ENCODE data around the gene PTPRM. TPM values are rescaled to one million over a fixed set of nuclear protein-coding genes. Genes with fewer than 3 reads are reported as not detected.

The PTPRM gene
- total RNA-seq, 1 experiment from 2014 or later, result 1.6 TPM

GRCh38 chr18:7579918-7580542 is 12.9 kb downstream of the PTPRM start:
- POLR2A ChIA-PET, result no interaction called here
- no peaks in the 10 kb centered on the region for H3K4me1 ChIP-seq (ENCODE audit: control insufficient read depth, insufficient read depth, low read length)
- intact Hi-C loops (cut with micrococcal nuclease; ENCODE audit: unreplicated experiment), result no loop called here

GRCh38 chr18:7584646-7585275 is 17.6 kb downstream of the PTPRM start:
- H3K36me3 ChIP-seq (ENCODE audit: control insufficient read depth, insufficient read depth, low read length), result no peaks in the 10 kb centered on the region
- H3K4me1 ChIP-seq (ENCODE audit: control insufficient read depth, insufficient read depth, low read length), result no peaks in the 10 kb centered on the region
- no peak for TF ChIP-seq POLR2AphosphoS5 (IDR thresholded peaks at IDR 0.05; ENCODE audit: low read depth, low read length)
- TF ChIP-seq REST (IDR thresholded peaks at IDR 0.05; ENCODE audit: insufficient read depth in 1 of 2, low read depth in 2 of 2, low read length in 1 of 2), result no peak
- TF ChIP-seq SIN3A (IDR thresholded peaks at IDR 0.05; ENCODE audit: borderline replicate concordance, insufficient read depth, low read depth, low read length), result no peak
- no peak for TF ChIP-seq TCF7L2 (IDR thresholded peaks at IDR 0.05; ENCODE audit: low read depth, low read length)
- TF ChIP-seq CTCF (IDR thresholded peaks at IDR 0.05), result no peak
- no peak overlapping the region for H3K27ac ChIP-seq (ENCODE audit: low read length)
- no peak overlapping the region for H3K4me3 ChIP-seq (ENCODE audit: low read depth in 2 of 2, low read length in 2 of 2)
- no peaks in the 10 kb centered on the region for H3K27me3 ChIP-seq (ENCODE audit: control insufficient read depth, insufficient read depth, low read length)
- BruUV-seq (replicated peaks), result no TSS peak
- H3K9me3 ChIP-seq (ENCODE audit: control insufficient read depth, insufficient read depth, low read depth, low read length), result no peaks in the 10 kb centered on the region
- in situ Hi-C loops (cut with HindIII; ENCODE audit: low pct_unique_long_range_greater_than_20kb, low sequenced_read_pairs) (no loop called here), intact Hi-C loops (cut with micrococcal nuclease; ENCODE audit: unreplicated experiment) (no loop called here)
- ATAC-seq (no peak), DNase-seq (ENCODE audit: low read depth, low spot score) (no peak)
- ChIA-PET CTCF (no interaction called here), POLR2A (no interaction called here)

More at GRCh38 chr18:7579918-7580542, 12.9 kb downstream of the PTPRM start:
- ATAC-seq (no peak), DNase-seq (ENCODE audit: low read depth, low spot score) (no peak)
- Histone ChIP-seq H3K9me3 (ENCODE audit: control insufficient read depth, insufficient read depth, low read depth, low read length) (no peaks in the 10 kb centered on the region), H3K4me3 (ENCODE audit: low read depth in 2 of 2, low read length in 2 of 2) (no peak overlapping the region), H3K27ac (ENCODE audit: low read length) (no peak overlapping the region), H3K36me3 (ENCODE audit: control insufficient read depth, insufficient read depth, low read length) (no peaks in the 10 kb centered on the region), H3K27me3 (ENCODE audit: control insufficient read depth, insufficient read depth, low read length) (no peaks in the 10 kb centered on the region)
- in situ Hi-C loops (cut with HindIII; ENCODE audit: low pct_unique_long_range_greater_than_20kb, low sequenced_read_pairs), result no loop called here
- no TSS peak for BruUV-seq (replicated peaks)
- no peak for TF ChIP-seq TCF7L2 (IDR thresholded peaks at IDR 0.05; ENCODE audit: low read depth, low read length)
- TF ChIP-seq SIN3A (IDR thresholded peaks at IDR 0.05; ENCODE audit: borderline replicate concordance, insufficient read depth, low read depth, low read length), result no peak
- CTCF ChIA-PET, result no interaction called here

- H3K9me3 ChIP-seq (ENCODE audit: control insufficient read depth, insufficient read depth, low read depth, low read length), result no peaks in the 10 kb centered on the region
- DNase-seq (ENCODE audit: low read depth, low spot score) (no peak), ATAC-seq (no peak)
- H3K4me3 ChIP-seq (ENCODE audit: low read depth in 2 of 2, low read length in 2 of 2), result no peak overlapping the region
- H3K27me3 ChIP-seq (ENCODE audit: control insufficient read depth, insufficient read depth, low read length), result no peaks in the 10 kb centered on the region
- TF ChIP-seq TCF7L2 (IDR thresholded peaks at IDR 0.05; ENCODE audit: low read depth, low read length) (no peak), REST (IDR thresholded peaks at IDR 0.05; ENCODE audit: insufficient read depth in 1 of 2, low read depth in 2 of 2, low read length in 1 of 2) (no peak), SIN3A (IDR thresholded peaks at IDR 0.05; ENCODE audit: borderline replicate concordance, insufficient read depth, low read depth, low read length) (no peak), CTCF (IDR thresholded peaks at IDR 0.05) (no peak), POLR2AphosphoS5 (IDR thresholded peaks at IDR 0.05; ENCODE audit: low read depth, low read length) (no peak)
- no peaks in the 10 kb centered on the region for H3K36me3 ChIP-seq (ENCODE audit: control insufficient read depth, insufficient read depth, low read length)
- ChIA-PET POLR2A (no interaction called here), CTCF (no interaction called here)
- in situ Hi-C loops (cut with HindIII; ENCODE audit: low pct_unique_long_range_greater_than_20kb, low sequenced_read_pairs) (no loop called here), intact Hi-C loops (cut with micrococcal nuclease; ENCODE audit: unreplicated experiment) (no loop called here)
- H3K27ac ChIP-seq (ENCODE audit: low read length), result no peak overlapping the region
- H3K4me1 ChIP-seq (ENCODE audit: control insufficient read depth, insufficient read depth, low read length), result no peaks in the 10 kb centered on the region
- no TSS peak for BruUV-seq (replicated peaks)
Observed at GRCh38 chr18:7585276-7585670, 18.2 kb downstream of the PTPRM start.

Measured in Panc1 (cell line).